ENCODE results near the gene TRIM17.

TRIM17 gene

GRCh38 chr1:228381356-228381755 lies 35.3 kb downstream of the TRIM17 start:
- H3K9me3 ChIP-seq (replicated peaks; ENCODE audit: insufficient read depth, low read length), result no peaks in the 10 kb centered on the region
- TF ChIP-seq EZH2phosphoT487 (IDR thresholded peaks at IDR 0.05; ENCODE audit: low read length) (no peak), EZH2 (optimal IDR thresholded peaks at IDR 0.05; ENCODE audit: low read depth, low read length) (no peak)
- TF ChIP-seq, protein P1, sequence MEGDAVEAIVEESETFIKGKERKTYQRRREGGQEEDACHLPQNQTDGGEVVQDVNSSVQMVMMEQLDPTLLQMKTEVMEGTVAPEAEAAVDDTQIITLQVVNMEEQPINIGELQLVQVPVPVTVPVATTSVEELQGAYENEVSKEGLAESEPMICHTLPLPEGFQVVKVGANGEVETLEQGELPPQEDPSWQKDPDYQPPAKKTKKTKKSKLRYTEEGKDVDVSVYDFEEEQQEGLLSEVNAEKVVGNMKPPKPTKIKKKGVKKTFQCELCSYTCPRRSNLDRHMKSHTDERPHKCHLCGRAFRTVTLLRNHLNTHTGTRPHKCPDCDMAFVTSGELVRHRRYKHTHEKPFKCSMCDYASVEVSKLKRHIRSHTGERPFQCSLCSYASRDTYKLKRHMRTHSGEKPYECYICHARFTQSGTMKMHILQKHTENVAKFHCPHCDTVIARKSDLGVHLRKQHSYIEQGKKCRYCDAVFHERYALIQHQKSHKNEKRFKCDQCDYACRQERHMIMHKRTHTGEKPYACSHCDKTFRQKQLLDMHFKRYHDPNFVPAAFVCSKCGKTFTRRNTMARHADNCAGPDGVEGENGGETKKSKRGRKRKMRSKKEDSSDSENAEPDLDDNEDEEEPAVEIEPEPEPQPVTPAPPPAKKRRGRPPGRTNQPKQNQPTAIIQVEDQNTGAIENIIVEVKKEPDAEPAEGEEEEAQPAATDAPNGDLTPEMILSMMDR (IDR thresholded peaks at IDR 0.05; ENCODE audit: low read length), result no peak
- no peak overlapping the region for H2AFZ ChIP-seq (ENCODE audit: low read length)
- DNase-seq, result no peak
- no peaks in the 10 kb centered on the region for H3K27me3 ChIP-seq (replicated peaks; ENCODE audit: insufficient read depth, low read length)
- H3K36me3 ChIP-seq (replicated peaks; ENCODE audit: insufficient read depth, low read length), result no peaks in the 10 kb centered on the region
- no peak overlapping the region for H3K9ac ChIP-seq (ENCODE audit: low read length)
- no peaks in the 10 kb centered on the region for H3K4me1 ChIP-seq (ENCODE audit: low read length)
- H3K27ac ChIP-seq (ENCODE audit: low read length), result no peak overlapping the region
- no peak overlapping the region for H3K4me2 ChIP-seq (ENCODE audit: low read depth, low read length)
- H3K4me3 ChIP-seq (ENCODE audit: low read length), result no peak overlapping the region
- no peaks in the 10 kb centered on the region for H3F3A ChIP-seq (ENCODE audit: insufficient read depth, low read length)
- H3K9me2 ChIP-seq (replicated peaks; ENCODE audit: insufficient read depth, low read length), result no peaks in the 10 kb centered on the region
- H4K20me1 ChIP-seq (ENCODE audit: insufficient read depth, low read length), result no peaks in the 10 kb centered on the region
- no peaks in the 10 kb centered on the region for H3K79me2 ChIP-seq (ENCODE audit: low read length)

GRCh38 chr1:228379666-228380065 lies 37.0 kb downstream of the TRIM17 start:
- Histone ChIP-seq H3K9me3 (replicated peaks; ENCODE audit: insufficient read depth, low read length) (no peaks in the 10 kb centered on the region), H3K27me3 (replicated peaks; ENCODE audit: insufficient read depth, low read length) (no peaks in the 10 kb centered on the region), H3K27ac (ENCODE audit: low read length) (no peak overlapping the region), H3K9ac (ENCODE audit: low read length) (no peak overlapping the region), H3K9me2 (replicated peaks; ENCODE audit: insufficient read depth, low read length) (no peaks in the 10 kb centered on the region), H2AFZ (ENCODE audit: low read length) (no peak overlapping the region), H3F3A (ENCODE audit: insufficient read depth, low read length) (no peaks in the 10 kb centered on the region), H3K4me3 (ENCODE audit: low read length) (no peak overlapping the region), H3K4me2 (ENCODE audit: low read depth, low read length) (no peak overlapping the region), H4K20me1 (ENCODE audit: insufficient read depth, low read length) (no peaks in the 10 kb centered on the region), H3K4me1 (ENCODE audit: low read length) (no peaks in the 10 kb centered on the region), H3K79me2 (ENCODE audit: low read length) (no peaks in the 10 kb centered on the region), H3K36me3 (replicated peaks; ENCODE audit: insufficient read depth, low read length) (no peaks in the 10 kb centered on the region)
- TF ChIP-seq, protein P1 (IDR thresholded peaks at IDR 0.05; ENCODE audit: low read length), result no peak
- no peak for TF ChIP-seq EZH2 (optimal IDR thresholded peaks at IDR 0.05; ENCODE audit: low read depth, low read length)
- no peak for TF ChIP-seq EZH2phosphoT487 (IDR thresholded peaks at IDR 0.05; ENCODE audit: low read length)
- no peak for DNase-seq

DNA sequence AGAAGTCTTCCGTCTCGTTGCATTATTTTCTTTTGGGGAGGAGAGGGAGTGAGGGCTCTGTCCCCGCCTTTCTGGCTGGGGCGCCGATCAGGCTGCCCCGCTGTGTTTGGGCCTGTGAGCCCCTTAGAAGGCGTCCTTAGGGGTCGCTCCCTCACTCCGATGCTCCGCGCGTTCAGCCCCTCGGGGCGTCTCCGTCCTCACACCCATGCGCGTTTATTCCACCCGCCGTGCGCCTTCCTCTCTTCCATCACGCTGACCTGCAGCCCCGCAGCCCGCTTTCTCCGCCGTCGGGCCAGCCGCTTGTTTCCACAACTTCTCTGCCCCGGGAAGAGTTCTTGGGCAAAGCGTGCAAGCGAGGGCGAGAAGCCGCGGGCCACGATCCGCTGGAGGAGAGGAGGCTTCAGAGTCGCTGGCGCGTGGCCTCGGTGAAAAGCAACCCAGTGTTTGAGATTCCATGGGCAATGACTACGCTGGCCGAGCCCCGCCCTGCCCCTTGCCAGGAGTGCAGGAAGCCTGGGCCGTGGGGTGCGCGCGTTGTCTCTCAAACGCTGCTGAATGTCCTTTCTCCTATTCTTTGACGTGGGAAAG lies 37.7 kb downstream of the TRIM17 start:
- Histone ChIP-seq H3K79me2 (ENCODE audit: low read length) (no peaks in the 10 kb centered on the region), H3K4me1 (ENCODE audit: low read length) (no peaks in the 10 kb centered on the region), H3K27me3 (replicated peaks; ENCODE audit: insufficient read depth, low read length) (no peaks in the 10 kb centered on the region), H3F3A (ENCODE audit: insufficient read depth, low read length) (no peaks in the 10 kb centered on the region), H3K4me3 (ENCODE audit: low read length) (no peak overlapping the region), H4K20me1 (ENCODE audit: insufficient read depth, low read length) (no peaks in the 10 kb centered on the region), H3K9ac (ENCODE audit: low read length) (no peak overlapping the region), H2AFZ (ENCODE audit: low read length) (no peak overlapping the region), H3K36me3 (replicated peaks; ENCODE audit: insufficient read depth, low read length) (no peaks in the 10 kb centered on the region), H3K9me3 (replicated peaks; ENCODE audit: insufficient read depth, low read length) (no peaks in the 10 kb centered on the region), H3K9me2 (replicated peaks; ENCODE audit: insufficient read depth, low read length) (no peaks in the 10 kb centered on the region), H3K27ac (ENCODE audit: low read length) (no peak overlapping the region), H3K4me2 (ENCODE audit: low read depth, low read length) (no peak overlapping the region)
- DNase-seq, result no peak
- TF ChIP-seq, protein P1 (IDR thresholded peaks at IDR 0.05; ENCODE audit: low read length), result no peak
- no peak for TF ChIP-seq EZH2 (optimal IDR thresholded peaks at IDR 0.05; ENCODE audit: low read depth, low read length)
- TF ChIP-seq EZH2phosphoT487 (IDR thresholded peaks at IDR 0.05; ENCODE audit: low read length), result no peak
